Ishikawa (cell line): ENCODE data around the gene TSPEAR.

Source experiments
- CEBPB ChIP-seq: IDR thresholded peaks from 2 replicates; pipeline ENCODE4 v1.6.1; 2012
- CREB1 ChIP-seq: IDR thresholded peaks from 2 replicates; pipeline ENCODE4 v1.6.1; 2012; ENCODE audit warnings: low read depth
- EGR1 ChIP-seq: IDR thresholded peaks from 2 replicates; pipeline ENCODE4 v1.6.1; 2012
- EP300 ChIP-seq: IDR thresholded peaks from 2 replicates; pipeline ENCODE4 v1.6.1; 2012; ENCODE audit warnings: borderline replicate concordance
- FOXM1 ChIP-seq: IDR thresholded peaks from 2 replicates; pipeline ENCODE4 v1.6.1; 2012; ENCODE audit warnings: low read depth, borderline replicate concordance
- NFIC ChIP-seq: IDR thresholded peaks from 2 replicates; pipeline ENCODE4 v1.6.1; 2012
- RAD21 ChIP-seq: IDR thresholded peaks from 2 replicates; pipeline ENCODE4 v1.6.1; 2012; ENCODE audit warnings: low read depth
- TAF1 ChIP-seq: IDR thresholded peaks from 2 replicates; pipeline ENCODE4 v1.6.1; 2012; ENCODE audit warnings: low read depth, mild to moderate bottlenecking
- TCF12 ChIP-seq: IDR thresholded peaks from 2 replicates; pipeline ENCODE4 v1.6.1; 2012; ENCODE audit warnings: low read depth
- TEAD4 ChIP-seq: IDR thresholded peaks from 2 replicates; pipeline ENCODE4 v1.6.1; 2012
- YY1 ChIP-seq: IDR thresholded peaks from 2 replicates; pipeline ENCODE4 v1.6.1; 2012; ENCODE audit warnings: low read depth
- ZBTB7A ChIP-seq: IDR thresholded peaks from 2 replicates; pipeline ENCODE4 v1.6.1; 2012; ENCODE audit warnings: low read depth
- TF ChIP-seq, protein P1 (sequence below): IDR thresholded peaks from 2 replicates; pipeline ENCODE4 v1.6.1; 2012
- TF ChIP-seq, protein P2 (sequence below): IDR thresholded peaks from 2 replicates; pipeline ENCODE4 v1.6.1; 2012
- TF ChIP-seq, protein P3 (sequence below): IDR thresholded peaks from 2 replicates; pipeline ENCODE4 v1.6.1; 2012; ENCODE audit warnings: low read depth, mild to moderate bottlenecking

TSPEAR gene

DNA sequence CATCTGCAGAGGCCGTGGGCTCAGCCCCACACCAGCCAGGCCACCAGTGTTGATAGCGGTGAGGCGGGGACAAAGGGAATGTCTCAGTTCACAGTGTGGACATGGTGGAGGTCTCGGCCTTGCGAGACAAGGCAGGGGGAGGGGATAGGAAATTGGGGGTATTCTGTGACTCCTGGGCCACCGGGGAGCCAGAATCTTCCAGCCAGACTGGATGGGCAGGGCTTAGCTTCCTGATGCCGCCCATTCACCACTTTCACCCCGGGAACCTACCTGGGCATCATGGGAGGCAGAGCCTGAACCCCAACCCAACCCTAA is 251.0 kb downstream of the TSPEAR start:
- TF ChIP-seq, protein P1, sequence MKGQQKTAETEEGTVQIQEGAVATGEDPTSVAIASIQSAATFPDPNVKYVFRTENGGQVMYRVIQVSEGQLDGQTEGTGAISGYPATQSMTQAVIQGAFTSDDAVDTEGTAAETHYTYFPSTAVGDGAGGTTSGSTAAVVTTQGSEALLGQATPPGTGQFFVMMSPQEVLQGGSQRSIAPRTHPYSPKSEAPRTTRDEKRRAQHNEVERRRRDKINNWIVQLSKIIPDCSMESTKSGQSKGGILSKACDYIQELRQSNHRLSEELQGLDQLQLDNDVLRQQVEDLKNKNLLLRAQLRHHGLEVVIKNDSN = no peak
- no peak for TF ChIP-seq TEAD4
- no peak for TF ChIP-seq CEBPB
- TF ChIP-seq, protein P2, sequence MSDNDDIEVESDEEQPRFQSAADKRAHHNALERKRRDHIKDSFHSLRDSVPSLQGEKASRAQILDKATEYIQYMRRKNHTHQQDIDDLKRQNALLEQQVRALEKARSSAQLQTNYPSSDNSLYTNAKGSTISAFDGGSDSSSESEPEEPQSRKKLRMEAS = no peak
- TF ChIP-seq YY1 = no peak
- no peak for TF ChIP-seq FOXM1
- TF ChIP-seq EP300 = no peak
- no peak for TF ChIP-seq ZBTB7A
- no peak for TF ChIP-seq NFIC
- no peak for TF ChIP-seq TAF1
- no peak for TF ChIP-seq EGR1
- no peak for TF ChIP-seq RAD21

DNA sequence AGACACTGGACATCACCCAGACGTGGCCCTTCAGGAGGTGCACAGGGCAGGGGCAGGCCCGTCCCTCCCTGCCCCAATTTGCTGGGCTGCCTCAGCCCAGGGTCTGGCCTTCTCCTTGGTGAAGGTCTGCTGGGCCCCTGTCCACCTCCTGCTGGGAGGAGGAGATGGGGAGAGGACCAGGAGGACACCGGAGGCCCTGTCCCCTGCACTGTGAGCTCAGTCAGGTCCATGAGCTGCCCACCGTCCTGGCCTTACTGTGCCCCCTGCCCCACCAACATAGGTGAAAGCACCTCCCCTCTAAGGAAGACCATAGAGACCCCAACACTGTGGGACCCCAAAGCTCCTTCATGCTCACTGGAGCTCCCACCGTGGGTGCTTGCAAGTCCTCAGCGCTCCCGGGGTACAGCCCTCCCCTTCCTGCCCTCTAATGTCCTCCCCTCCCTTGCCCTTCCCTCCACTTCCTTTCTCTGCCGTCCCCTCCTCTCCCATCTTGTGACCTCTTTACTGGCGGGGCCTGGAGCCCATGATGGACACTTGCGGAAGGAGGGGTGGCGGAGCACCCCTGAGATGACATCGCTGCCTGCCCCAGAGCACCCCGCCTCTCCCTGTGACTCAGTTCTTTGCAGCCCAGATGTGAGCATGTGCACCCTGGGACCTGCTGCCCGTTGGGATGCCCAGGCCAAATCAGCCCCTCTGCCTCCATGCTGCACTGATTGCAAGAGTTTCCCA is 251.5 kb downstream of the TSPEAR start:
- no peak for TF ChIP-seq NFIC
- TF ChIP-seq EP300 = no peak
- TF ChIP-seq TEAD4 = no peak
- no peak for TF ChIP-seq FOXM1
- TF ChIP-seq, protein P2 = no peak
- TF ChIP-seq, protein P1 = no peak
- no peak for TF ChIP-seq CEBPB
- TF ChIP-seq, protein P3, sequence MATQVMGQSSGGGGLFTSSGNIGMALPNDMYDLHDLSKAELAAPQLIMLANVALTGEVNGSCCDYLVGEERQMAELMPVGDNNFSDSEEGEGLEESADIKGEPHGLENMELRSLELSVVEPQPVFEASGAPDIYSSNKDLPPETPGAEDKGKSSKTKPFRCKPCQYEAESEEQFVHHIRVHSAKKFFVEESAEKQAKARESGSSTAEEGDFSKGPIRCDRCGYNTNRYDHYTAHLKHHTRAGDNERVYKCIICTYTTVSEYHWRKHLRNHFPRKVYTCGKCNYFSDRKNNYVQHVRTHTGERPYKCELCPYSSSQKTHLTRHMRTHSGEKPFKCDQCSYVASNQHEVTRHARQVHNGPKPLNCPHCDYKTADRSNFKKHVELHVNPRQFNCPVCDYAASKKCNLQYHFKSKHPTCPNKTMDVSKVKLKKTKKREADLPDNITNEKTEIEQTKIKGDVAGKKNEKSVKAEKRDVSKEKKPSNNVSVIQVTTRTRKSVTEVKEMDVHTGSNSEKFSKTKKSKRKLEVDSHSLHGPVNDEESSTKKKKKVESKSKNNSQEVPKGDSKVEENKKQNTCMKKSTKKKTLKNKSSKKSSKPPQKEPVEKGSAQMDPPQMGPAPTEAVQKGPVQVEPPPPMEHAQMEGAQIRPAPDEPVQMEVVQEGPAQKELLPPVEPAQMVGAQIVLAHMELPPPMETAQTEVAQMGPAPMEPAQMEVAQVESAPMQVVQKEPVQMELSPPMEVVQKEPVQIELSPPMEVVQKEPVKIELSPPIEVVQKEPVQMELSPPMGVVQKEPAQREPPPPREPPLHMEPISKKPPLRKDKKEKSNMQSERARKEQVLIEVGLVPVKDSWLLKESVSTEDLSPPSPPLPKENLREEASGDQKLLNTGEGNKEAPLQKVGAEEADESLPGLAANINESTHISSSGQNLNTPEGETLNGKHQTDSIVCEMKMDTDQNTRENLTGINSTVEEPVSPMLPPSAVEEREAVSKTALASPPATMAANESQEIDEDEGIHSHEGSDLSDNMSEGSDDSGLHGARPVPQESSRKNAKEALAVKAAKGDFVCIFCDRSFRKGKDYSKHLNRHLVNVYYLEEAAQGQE = no peak
- no peak for TF ChIP-seq CREB1
- no peak for TF ChIP-seq TCF12
- TF ChIP-seq RAD21 = no peak
- no peak for TF ChIP-seq EGR1

DNA sequence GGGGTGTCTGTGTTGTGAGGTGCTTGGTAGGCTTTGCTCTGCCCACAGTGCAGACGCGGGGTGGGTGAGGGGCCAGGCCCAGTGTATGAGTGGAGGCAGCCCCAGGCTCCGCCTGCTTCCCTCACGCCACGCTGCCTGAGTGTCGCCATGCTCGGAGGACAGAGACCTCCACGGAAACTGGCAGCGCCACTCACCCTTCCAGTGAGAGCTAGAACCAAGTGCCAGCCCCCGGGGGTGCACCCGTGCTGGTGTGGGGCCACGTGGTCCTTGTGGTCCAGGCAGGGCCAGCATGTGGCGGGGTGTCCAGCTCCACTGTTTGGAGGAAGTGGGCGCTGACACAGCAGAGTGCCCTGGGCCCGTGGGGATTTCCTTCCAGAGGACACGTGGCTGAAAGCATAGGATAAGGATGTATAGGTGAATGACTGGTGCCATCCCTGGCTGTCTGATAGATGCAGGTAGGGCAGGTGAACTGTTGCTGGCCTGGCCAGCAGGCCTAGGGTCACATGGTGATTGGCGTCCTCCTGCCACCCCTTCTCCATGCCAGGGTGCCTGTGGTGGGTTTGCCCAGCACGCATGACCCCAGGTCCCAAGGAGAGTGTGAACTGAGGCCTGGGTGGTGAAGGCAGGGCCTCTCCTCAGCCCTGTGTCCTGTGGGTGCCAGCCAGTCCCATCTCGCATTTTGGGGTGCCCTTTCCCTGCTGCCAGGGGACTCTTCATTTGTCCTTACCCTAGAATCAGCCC is 252.2 kb downstream of the TSPEAR start:
- no peak for TF ChIP-seq ZBTB7A
- no peak for TF ChIP-seq CEBPB
- TF ChIP-seq, protein P3 = no peak

DNA sequence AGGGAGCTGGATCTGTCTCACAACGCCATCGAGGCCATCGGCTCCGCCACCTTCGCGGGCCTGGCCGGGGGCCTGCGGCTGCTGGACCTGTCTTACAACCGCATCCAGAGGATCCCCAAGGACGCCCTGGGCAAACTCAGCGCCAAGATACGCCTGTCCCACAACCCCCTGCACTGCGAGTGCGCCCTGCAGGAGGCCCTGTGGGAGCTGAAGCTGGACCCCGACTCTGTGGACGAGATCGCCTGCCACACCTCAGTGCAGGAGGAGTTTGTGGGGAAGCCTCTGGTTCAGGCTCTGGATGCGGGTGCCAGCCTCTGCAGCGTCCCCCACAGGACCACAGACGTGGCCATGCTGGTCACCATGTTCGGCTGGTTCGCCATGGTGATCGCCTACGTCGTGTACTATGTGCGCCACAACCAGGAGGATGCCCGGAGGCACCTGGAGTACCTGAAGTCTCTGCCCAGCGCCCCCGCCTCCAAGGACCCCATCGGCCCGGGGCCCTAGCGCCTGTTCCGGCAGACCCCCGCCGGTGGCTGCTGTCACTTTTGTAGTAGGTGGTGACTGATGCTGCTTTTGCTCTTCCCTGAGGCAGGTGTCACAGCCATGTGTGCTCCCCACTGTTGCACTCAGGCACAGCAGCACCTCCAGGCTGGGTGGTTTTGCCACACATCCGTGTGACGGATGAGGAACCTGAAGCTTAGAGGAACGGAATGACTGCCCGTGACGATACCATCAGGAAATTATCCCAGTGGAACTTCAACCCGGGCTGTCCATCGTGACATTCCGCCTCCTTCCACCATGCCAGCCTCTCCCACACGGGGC is 254.2 kb downstream of the TSPEAR start:
- TF ChIP-seq YY1 = no peak
- no peak for TF ChIP-seq ZBTB7A
- no peak for TF ChIP-seq FOXM1
- TF ChIP-seq TEAD4 = no peak
- no peak for TF ChIP-seq EP300
- TF ChIP-seq, protein P2 = no peak
- no peak for TF ChIP-seq CREB1
- no peak for TF ChIP-seq TAF1
- TF ChIP-seq, protein P3 = no peak
- TF ChIP-seq EGR1 = no peak
- TF ChIP-seq CEBPB = no peak
- TF ChIP-seq TCF12 = no peak
- no peak for TF ChIP-seq RAD21
- TF ChIP-seq, protein P1 = no peak
- no peak for TF ChIP-seq NFIC
